Measurements from ENCODE around the gene FOXI2.

The FOXI2 gene

GRCh38 chr10:127736915-127737562 lies at the start of gene FOXI2:
FOXI2 (plus strand) TSS chr10:127737185; CDS start chr10:127737274, 89 bp downstream.
- no peak for DNase-seq (ENCODE audit: low spot score)

- no peak for DNase-seq (ENCODE audit: low spot score)
Observed at GRCh38 chr10:127687548-127687947, 49.4 kb upstream of the FOXI2 start.

GRCh38 chr10:127690176-127690835 lies 46.7 kb upstream of the FOXI2 start:
- DNase-seq (ENCODE audit: low spot score), result no peak

- no peak for DNase-seq (ENCODE audit: low spot score)
Observed at GRCh38 chr10:127694580-127695193, 42.3 kb upstream of the FOXI2 start.

- no peak for DNase-seq (ENCODE audit: low spot score)
Observed at GRCh38 chr10:127695431-127695830, 41.6 kb upstream of the FOXI2 start.

DNA sequence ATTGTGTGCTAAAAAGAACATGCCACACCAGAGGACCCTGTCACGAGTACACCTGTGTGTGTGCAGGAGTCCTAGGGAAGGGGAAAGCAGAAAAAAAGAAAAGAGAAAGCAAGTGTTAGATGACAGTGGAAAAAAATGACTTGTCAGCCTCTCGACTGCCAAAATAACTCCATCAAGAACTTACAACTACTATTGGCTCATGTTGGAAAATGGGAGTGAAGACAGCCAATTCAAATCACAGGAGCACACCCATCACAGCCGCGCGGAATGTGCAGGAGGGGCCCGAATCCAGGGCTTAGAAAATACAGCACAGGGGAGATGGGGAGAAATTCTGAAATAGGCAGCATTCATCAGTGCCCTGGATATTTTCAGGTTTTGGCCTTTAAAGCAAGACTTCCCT lies 38.1 kb upstream of the FOXI2 start:
- no peak for DNase-seq (ENCODE audit: low spot score)

DNA sequence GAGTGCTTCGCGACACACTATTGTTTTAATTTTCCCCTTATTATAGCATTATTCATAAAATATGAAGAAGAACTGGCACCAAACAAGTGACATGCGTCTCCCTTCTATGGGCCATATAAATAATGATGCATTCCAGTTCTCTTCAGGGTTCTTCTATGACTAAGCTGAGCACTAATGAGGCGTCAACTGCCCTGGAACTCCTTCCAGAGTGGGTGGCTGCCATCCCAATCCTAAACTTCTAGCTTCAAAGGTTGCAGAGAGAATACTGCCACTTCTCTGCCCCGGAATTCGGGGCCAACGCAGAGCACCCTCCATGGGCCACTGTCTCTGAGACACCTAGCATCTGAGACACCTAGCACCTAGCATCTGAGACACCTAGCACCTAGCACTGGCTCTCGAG lies 37.7 kb upstream of the FOXI2 start:
- no peak for DNase-seq (ENCODE audit: low spot score)

DNA sequence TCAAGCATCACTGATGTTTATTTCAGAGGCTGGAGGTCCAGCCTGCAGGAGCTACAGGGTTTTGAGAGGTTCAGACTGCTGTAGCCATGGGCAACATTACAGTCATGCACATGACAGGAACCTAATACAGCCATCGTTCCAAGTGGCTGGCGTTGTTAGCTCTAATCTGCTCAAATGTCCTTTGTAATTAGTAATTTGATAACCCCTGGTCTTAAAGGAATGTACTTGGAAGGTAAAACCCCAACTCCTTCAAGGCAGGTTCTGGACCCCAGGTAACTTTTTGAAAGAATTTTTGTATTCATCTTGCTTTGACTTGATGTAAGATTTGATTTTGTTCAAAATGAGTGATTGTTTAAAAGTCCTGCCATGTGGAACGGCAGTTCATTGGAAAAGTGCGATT lies 34.7 kb upstream of the FOXI2 start:
- DNase-seq (ENCODE audit: low spot score), result no peak

- DNase-seq (ENCODE audit: low spot score), result no peak
Observed at GRCh38 chr10:127715249-127715648, 21.7 kb upstream of the FOXI2 start.

- DNase-seq (ENCODE audit: low spot score), result peak; percentile 79
Observed at GRCh38 chr10:127715782-127716378, 21.1 kb upstream of the FOXI2 start.

DNA sequence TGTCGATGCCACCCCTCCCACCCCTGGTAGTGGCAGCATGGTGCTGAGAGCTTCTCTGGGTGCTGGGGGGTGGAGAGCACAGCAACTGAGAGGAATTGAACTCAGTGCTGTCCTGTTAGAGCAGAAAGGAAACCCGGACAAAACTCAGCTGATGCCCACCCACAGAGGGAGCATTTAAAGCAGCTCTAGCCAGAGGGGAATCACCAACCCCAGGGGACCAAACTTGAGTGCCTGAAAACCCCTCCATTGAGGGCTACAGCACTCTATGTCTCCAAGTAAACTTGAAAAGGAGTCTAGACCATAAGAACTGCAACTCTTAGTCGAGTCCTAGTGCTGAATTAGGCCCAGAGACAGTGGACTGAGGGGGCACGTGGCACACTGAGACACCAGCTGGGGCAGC lies 16.8 kb upstream of the FOXI2 start:
- no peak for DNase-seq (ENCODE audit: low spot score)

GRCh38 chr10:127720903-127721302 lies 16.1 kb upstream of the FOXI2 start:
- DNase-seq (ENCODE audit: low spot score), result no peak

DNA sequence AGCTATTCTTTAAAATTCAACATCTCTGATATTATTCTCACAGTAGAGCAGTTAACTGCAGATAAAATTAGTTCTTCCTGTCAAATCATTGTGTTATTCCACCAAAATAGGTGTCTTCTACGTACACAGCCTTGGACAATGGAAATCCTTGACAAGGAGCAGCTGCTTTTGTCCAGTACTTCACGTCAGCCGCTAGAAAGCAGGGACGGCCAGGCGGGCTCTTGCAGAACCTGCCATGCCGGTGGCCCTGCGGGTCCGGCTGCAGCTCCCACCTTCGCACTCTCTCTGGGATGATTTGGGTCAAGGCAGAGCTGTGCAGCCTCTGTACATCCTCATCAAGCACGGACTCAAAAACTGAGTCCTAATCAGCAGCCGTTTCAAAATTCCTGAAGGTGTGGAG lies 2.2 kb upstream of the FOXI2 start:
- DNase-seq (ENCODE audit: low spot score), result no peak

- no peak for DNase-seq (ENCODE audit: low spot score)
Observed at GRCh38 chr10:127735156-127735555, 1.8 kb upstream of the FOXI2 start.

- no peak for DNase-seq (ENCODE audit: low spot score)
Observed at GRCh38 chr10:127735723-127736221, 1.2 kb upstream of the FOXI2 start.

- no peak for DNase-seq (ENCODE audit: low spot score)
Observed at GRCh38 chr10:127736222-127736914, 617 bp upstream of the FOXI2 start.

DNA sequence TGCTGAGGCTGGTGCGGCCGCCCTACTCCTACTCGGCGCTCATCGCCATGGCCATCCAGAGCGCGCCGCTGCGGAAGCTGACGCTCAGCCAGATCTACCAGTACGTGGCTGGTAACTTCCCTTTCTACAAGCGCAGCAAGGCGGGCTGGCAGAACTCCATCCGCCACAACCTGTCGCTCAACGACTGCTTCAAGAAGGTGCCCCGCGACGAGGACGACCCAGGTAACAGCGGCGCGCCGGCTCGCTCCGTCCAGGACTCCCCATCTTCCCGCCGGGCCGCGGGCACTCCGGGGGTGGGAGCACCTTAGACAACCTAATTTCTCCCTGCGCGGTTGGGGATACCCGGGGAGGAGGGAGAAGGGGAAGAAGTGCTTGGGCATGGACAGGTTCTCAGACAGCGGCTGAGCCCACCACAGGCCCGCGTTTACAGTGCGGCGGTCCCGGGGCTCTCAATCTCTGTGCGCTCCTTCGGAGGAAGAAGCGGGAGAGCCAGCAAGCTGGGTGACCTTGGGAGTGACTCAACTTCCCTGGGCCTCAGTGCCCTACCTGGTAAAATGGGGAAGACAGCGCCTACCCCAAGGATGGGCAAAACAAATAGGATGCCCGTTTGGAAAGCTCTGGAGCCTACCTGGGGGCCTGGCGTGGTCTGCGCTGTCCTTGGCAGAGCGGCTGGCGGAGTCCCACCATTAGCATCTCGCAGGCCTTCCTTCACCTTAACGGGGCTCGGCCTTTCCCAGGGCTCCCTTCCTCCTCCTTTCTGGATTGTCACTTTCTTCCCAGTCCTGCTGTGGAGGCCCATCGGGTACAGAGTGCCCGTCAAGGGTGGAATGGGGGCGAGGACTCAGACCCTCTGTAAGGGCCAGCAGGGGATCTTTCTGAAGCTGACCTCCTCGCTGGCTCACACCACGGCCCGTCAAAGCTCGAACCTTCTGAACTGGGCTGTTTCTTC lies 852 bp downstream of the FOXI2 start:
- no peak for DNase-seq (ENCODE audit: low spot score)

DNA sequence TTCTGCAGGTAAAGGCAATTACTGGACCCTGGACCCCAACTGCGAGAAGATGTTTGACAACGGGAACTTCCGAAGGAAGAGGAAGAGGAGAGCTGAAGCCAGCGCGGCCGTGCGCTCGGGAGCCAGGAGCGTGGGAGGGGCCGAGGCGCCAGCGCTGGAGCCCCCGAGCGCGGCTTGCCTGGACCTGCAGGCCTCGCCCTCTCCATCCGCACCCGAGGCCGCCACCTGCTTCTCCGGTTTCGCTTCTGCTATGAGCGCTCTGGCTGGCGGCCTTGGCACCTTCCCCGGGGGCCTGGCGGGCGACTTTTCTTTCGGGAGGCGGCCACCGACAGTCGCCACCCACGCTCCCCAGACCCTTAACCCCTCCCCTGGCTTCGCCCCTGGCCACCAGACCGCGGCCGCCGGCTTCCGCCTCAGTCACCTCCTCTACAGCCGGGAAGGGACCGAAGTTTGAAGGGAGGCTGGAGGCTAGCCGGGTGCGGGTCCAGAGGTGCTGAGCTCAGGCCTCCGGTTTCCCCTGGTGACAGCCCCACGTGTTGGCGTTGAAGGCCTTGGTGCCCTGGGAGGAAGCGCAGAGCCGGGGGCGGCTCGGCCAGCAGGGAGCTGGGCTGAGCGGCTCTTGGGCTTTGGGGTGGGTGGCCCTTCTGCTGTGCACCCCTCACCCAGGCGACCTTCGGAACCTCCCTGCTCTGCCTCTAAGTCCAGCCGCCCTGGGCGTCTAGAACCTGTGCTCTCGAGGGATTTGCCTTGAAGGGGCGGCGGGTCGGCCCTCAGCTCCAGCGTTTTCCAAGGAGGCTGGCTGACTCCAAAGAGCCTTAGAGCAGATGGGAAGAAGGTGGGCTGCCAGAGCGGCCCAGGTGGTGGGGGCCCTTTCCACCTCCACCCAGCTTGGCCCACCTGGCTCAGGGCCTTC lies 1.8 kb downstream of the FOXI2 start:
- no peak for DNase-seq (ENCODE audit: low spot score)

GRCh38 chr10:127739908-127740307 lies 2.9 kb downstream of the FOXI2 start:
- DNase-seq (ENCODE audit: low spot score), result no peak

DNA sequence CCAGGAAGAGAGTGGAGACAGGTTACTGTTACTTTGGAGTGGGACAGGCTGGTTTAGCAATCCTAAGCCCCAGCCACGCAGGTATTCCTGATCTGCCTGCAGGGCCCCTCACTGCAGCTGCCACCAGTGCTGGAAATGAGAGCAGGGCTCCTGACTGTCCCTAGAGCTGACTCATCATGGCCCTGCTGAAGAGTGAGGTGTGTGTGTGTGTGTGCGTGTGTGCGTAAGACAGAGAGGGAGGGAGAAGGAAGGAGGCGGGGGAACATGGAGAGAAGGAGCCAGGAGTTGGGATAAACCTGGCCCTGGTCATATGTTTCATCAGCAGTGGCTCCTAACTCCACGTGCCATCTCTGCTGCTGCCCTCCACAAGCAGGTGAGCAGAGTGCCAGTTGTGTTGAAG lies 3.6 kb downstream of the FOXI2 start:
- DNase-seq (ENCODE audit: low spot score), result no peak

All from pons (tissue), 1 donor.